Retinal pigment epithelial cell (primary cell): ENCODE data around the gene SCYL1.

Experiments used
- DNase-seq: peaks from one replicate; pipeline ENCODE4 v3.0.0-alpha.2; 2010; ENCODE audit warnings: low read depth
- H3K4me3 ChIP-seq: 2 replicates; pipeline ENCODE4 v1.5.1; 2011; ENCODE audit warnings: mild to moderate bottlenecking, low read length, control low read depth, moderate library complexity
- CTCF ChIP-seq: conservative IDR thresholded peaks from 2 replicates; pipeline ENCODE4 v1.5.1; 2011; ENCODE audit warnings: low read depth, low read length, control low read depth, inconsistent platforms

SCYL1 gene

GRCh38 chr11:65501186-65501471 lies 23.8 kb upstream of the SCYL1 start:
- peak overlapping the region; percentile 99 for H3K4me3 ChIP-seq
- TF ChIP-seq CTCF: no peak
- no peak for DNase-seq

GRCh38 chr11:65501472-65502273 lies 23.2 kb upstream of the SCYL1 start:
- DNase-seq: no peak
- peak overlapping the region; percentile 99 for H3K4me3 ChIP-seq
- no peak for TF ChIP-seq CTCF

GRCh38 chr11:65502274-65502554 lies 22.7 kb upstream of the SCYL1 start:
- no peak for DNase-seq
- no peak for TF ChIP-seq CTCF
- peak overlapping the region; percentile 99 for H3K4me3 ChIP-seq

- DNase-seq: no peak
- no peak for TF ChIP-seq CTCF
- H3K4me3 ChIP-seq: peak overlapping the region; percentile 99
Observed at GRCh38 chr11:65502555-65503367, 22.1 kb upstream of the SCYL1 start.

GRCh38 chr11:65503368-65503948 lies 21.4 kb upstream of the SCYL1 start:
- TF ChIP-seq CTCF: no peak
- peak overlapping the region; percentile 99 for H3K4me3 ChIP-seq
- no peak for DNase-seq

- peak overlapping the region; percentile 99 for H3K4me3 ChIP-seq
- TF ChIP-seq CTCF: no peak
- no peak for DNase-seq
Observed at GRCh38 chr11:65503949-65504673, 20.8 kb upstream of the SCYL1 start.
